ENCODE data around the gene DNPEP. TPM values are rescaled to one million over a fixed set of nuclear protein-coding genes. Genes with fewer than 3 reads are reported as not detected.
A peak's percentile ranks its signal among the peaks of the same experiment; 100 is the strongest.

The DNPEP gene
- total RNA-seq, 1 donor from 2014 or later: 69.9 TPM

- H3K36me3 ChIP-seq: no peaks in the 10 kb centered on the region
- no peak overlapping the region for H3K4me3 ChIP-seq
- DNase-seq (no peak), ATAC-seq (no peak)
- H3K4me1 ChIP-seq: no peaks in the 10 kb centered on the region
- no peak for TF ChIP-seq CTCF (IDR thresholded peaks at IDR 0.05)
- no peaks in the 10 kb centered on the region for H3K9me3 ChIP-seq
- H3K27ac ChIP-seq: no peak overlapping the region
- intact Hi-C loops (cut with DNase I): loop anchor here (10.0 kb wide), 1 partner anchor 119 kb away; no protein-coding TSS in a partner anchor
- H3K27me3 ChIP-seq: no peaks in the 10 kb centered on the region
Observed at GRCh38 chr2:219405451-219405850, 17.7 kb upstream of the DNPEP start.

- intact Hi-C loops (cut with DNase I): loop anchor here (10.0 kb wide), 1 partner anchor 120 kb away; no protein-coding TSS in a partner anchor
- no peaks in the 10 kb centered on the region for H3K36me3 ChIP-seq
- DNase-seq: no peak
- H3K27me3 ChIP-seq: no peaks in the 10 kb centered on the region
- H3K4me1 ChIP-seq: no peaks in the 10 kb centered on the region
- H3K27ac ChIP-seq: no peak overlapping the region
- H3K4me3 ChIP-seq: no peak overlapping the region
- ATAC-seq: no peak
- no peaks in the 10 kb centered on the region for H3K9me3 ChIP-seq
- no peak for TF ChIP-seq CTCF (IDR thresholded peaks at IDR 0.05)
Observed at GRCh38 chr2:219404954-219405353, 17.2 kb upstream of the DNPEP start.

GRCh38 chr2:219404291-219404910 is 16.7 kb upstream of the DNPEP start:
- Histone ChIP-seq H3K9me3 (no peaks in the 10 kb centered on the region), H3K27ac (no peak overlapping the region), H3K4me1 (no peaks in the 10 kb centered on the region), H3K36me3 (no peaks in the 10 kb centered on the region), H3K27me3 (no peaks in the 10 kb centered on the region), H3K4me3 (no peak overlapping the region)
- no peak for DNase-seq
- ATAC-seq: no peak
- intact Hi-C loops (cut with DNase I): loop anchor here (10.0 kb wide), 1 partner anchor 120 kb away; no protein-coding TSS in a partner anchor
- no peak for TF ChIP-seq CTCF (IDR thresholded peaks at IDR 0.05)

- TF ChIP-seq CTCF (IDR thresholded peaks at IDR 0.05): no peak
- DNase-seq: no peak
- Histone ChIP-seq H3K9me3 (no peaks in the 10 kb centered on the region), H3K27ac (no peak overlapping the region), H3K36me3 (no peaks in the 10 kb centered on the region), H3K4me3 (no peak overlapping the region), H3K4me1 (peaks cover 4% of the 10 kb centered on the region), H3K27me3 (no peaks in the 10 kb centered on the region)
- intact Hi-C loops (cut with DNase I): loop anchor here (10.0 kb wide), 1 partner anchor 121 kb away; no protein-coding TSS in a partner anchor
- no peak for ATAC-seq
Observed at GRCh38 chr2:219403861-219404260, 16.1 kb upstream of the DNPEP start.

GRCh38 chr2:219402665-219403515 is 15.2 kb upstream of the DNPEP start:
- TF ChIP-seq CTCF (IDR thresholded peaks at IDR 0.05): peak; percentile 95
- Histone ChIP-seq H3K27ac (no peak overlapping the region), H3K4me3 (no peak overlapping the region), H3K9me3 (no peaks in the 10 kb centered on the region), H3K36me3 (no peaks in the 10 kb centered on the region), H3K4me1 (peaks cover 7% of the 10 kb centered on the region), H3K27me3 (no peaks in the 10 kb centered on the region)
- DNase-seq: no peak
- ATAC-seq: peak; percentile 87
- intact Hi-C loops (cut with DNase I): loop anchor here (10.0 kb wide), 1 partner anchor 122 kb away; no protein-coding TSS in a partner anchor

Data from upper lobe of right lung (tissue), 1 donor.